KMS-11 (cell line): Measurements from ENCODE around the gene BNC1.

Source experiments
- H2AFZ ChIP-seq: fragments of 200-600 bp; sonication (generic); 2 replicates; pipeline ENCODE4 v1.6.1; 2016; ENCODE audit warnings: antibody characterized with exemption, mixed run types, low read depth
- H3K27ac ChIP-seq: fragments of 200-600 bp; sonication (generic); 2 replicates; pipeline ENCODE4 v1.6.1; 2016; ENCODE audit warnings: mild to moderate bottlenecking, mixed run types
- H3K27me3 ChIP-seq: fragments of 200-600 bp; sonication (generic); 2 replicates; pipeline ENCODE4 v1.6.1; 2017; ENCODE audit warnings: mild to moderate bottlenecking, low read depth, mixed run types, moderate library complexity; ENCODE audit not compliant: insufficient read depth
- H3K36me3 ChIP-seq: fragments of 200-600 bp; sonication (generic); 2 replicates; pipeline ENCODE4 v1.6.1; 2017; ENCODE audit warnings: mild to moderate bottlenecking, mixed run types; ENCODE audit not compliant: insufficient read depth
- H3K4me1 ChIP-seq: fragments of 200-600 bp; sonication (generic); 2 replicates; pipeline ENCODE4 v1.6.1; 2016; ENCODE audit warnings: mild to moderate bottlenecking, low read depth, mixed run types; ENCODE audit not compliant: poor library complexity, severe bottlenecking
- H3K4me2 ChIP-seq: fragments of 200-600 bp; sonication (generic); 2 replicates; pipeline ENCODE4 v1.7.0; 2016; ENCODE audit warnings: mild to moderate bottlenecking, mixed run types
- H3K4me3 ChIP-seq: fragments of 200-600 bp; sonication (generic); IDR thresholded peaks from 2 replicates; pipeline ENCODE4 v1.6.1; 2017; ENCODE audit warnings: low read depth, low read length, mixed read lengths; ENCODE audit not compliant: insufficient read depth
- H3K79me2 ChIP-seq: fragments of 200-600 bp; sonication (generic); 2 replicates; pipeline ENCODE4 v1.6.1; 2016; ENCODE audit warnings: low read depth, mixed run types; ENCODE audit not compliant: insufficient read depth
- H3K9ac ChIP-seq: fragments of 200-600 bp; sonication (generic); 2 replicates; pipeline ENCODE4 v1.6.1; 2016; ENCODE audit warnings: mild to moderate bottlenecking, mixed run types
- H4K20me1 ChIP-seq: fragments of 200-600 bp; sonication (generic); 2 replicates; pipeline ENCODE4 v1.6.1; 2016; ENCODE audit warnings: mild to moderate bottlenecking, mixed run types; ENCODE audit not compliant: insufficient read depth
- CTCF ChIP-seq: fragments of 200-600 bp; sonication (generic); conservative IDR thresholded peaks from 2 replicates; pipeline ENCODE4 v1.6.1; 2017; ENCODE audit warnings: low read depth, mild to moderate bottlenecking, antibody characterized with exemption, low read length, moderate library complexity, mixed read lengths

Gene BNC1

GRCh38 chr15:83287541-83288027, 3.1 kb upstream of the BNC1 start:
- no peaks in the 10 kb centered on the region for H3K36me3 ChIP-seq
- H3K27ac ChIP-seq = no peak overlapping the region
- no peaks in the 10 kb centered on the region for H4K20me1 ChIP-seq
- no peaks in the 10 kb centered on the region for H3K4me1 ChIP-seq
- no peak overlapping the region for H3K4me3 ChIP-seq
- H3K9ac ChIP-seq = no peak overlapping the region
- no peaks in the 10 kb centered on the region for H3K79me2 ChIP-seq
- H2AFZ ChIP-seq = no peak overlapping the region
- H3K4me2 ChIP-seq = no peak overlapping the region
- no peak for TF ChIP-seq CTCF
- H3K27me3 ChIP-seq = no peaks in the 10 kb centered on the region

GRCh38 chr15:83285979-83286553, 1.6 kb upstream of the BNC1 start:
- no peaks in the 10 kb centered on the region for H3K27me3 ChIP-seq
- TF ChIP-seq CTCF = no peak
- no peaks in the 10 kb centered on the region for H3K36me3 ChIP-seq
- no peak overlapping the region for H3K4me2 ChIP-seq
- H4K20me1 ChIP-seq = no peaks in the 10 kb centered on the region
- H3K4me1 ChIP-seq = no peaks in the 10 kb centered on the region
- H3K27ac ChIP-seq = no peak overlapping the region
- H2AFZ ChIP-seq = no peak overlapping the region
- H3K4me3 ChIP-seq = no peak overlapping the region
- no peaks in the 10 kb centered on the region for H3K79me2 ChIP-seq
- H3K9ac ChIP-seq = no peak overlapping the region

- H3K9ac ChIP-seq = no peak overlapping the region
- H3K27me3 ChIP-seq = no peaks in the 10 kb centered on the region
- no peak overlapping the region for H2AFZ ChIP-seq
- no peak overlapping the region for H3K4me2 ChIP-seq
- TF ChIP-seq CTCF = no peak
- H3K4me1 ChIP-seq = no peaks in the 10 kb centered on the region
- no peaks in the 10 kb centered on the region for H3K79me2 ChIP-seq
- no peaks in the 10 kb centered on the region for H4K20me1 ChIP-seq
- H3K27ac ChIP-seq = no peak overlapping the region
- H3K36me3 ChIP-seq = no peaks in the 10 kb centered on the region
- H3K4me3 ChIP-seq = no peak overlapping the region
Observed at GRCh38 chr15:83285284-83285978, 967 bp upstream of the BNC1 start.

GRCh38 chr15:83283813-83284558, 478 bp downstream of the BNC1 start:
- no peak overlapping the region for H3K9ac ChIP-seq
- H3K4me2 ChIP-seq = no peak overlapping the region
- no peaks in the 10 kb centered on the region for H3K27me3 ChIP-seq
- no peak for TF ChIP-seq CTCF
- H3K79me2 ChIP-seq = no peaks in the 10 kb centered on the region
- no peak overlapping the region for H2AFZ ChIP-seq
- no peaks in the 10 kb centered on the region for H3K4me1 ChIP-seq
- H4K20me1 ChIP-seq = no peaks in the 10 kb centered on the region
- H3K36me3 ChIP-seq = no peaks in the 10 kb centered on the region
- H3K27ac ChIP-seq = no peak overlapping the region
- no peak overlapping the region for H3K4me3 ChIP-seq
